Measurements from ENCODE around the gene ASCC2.

DNA sequence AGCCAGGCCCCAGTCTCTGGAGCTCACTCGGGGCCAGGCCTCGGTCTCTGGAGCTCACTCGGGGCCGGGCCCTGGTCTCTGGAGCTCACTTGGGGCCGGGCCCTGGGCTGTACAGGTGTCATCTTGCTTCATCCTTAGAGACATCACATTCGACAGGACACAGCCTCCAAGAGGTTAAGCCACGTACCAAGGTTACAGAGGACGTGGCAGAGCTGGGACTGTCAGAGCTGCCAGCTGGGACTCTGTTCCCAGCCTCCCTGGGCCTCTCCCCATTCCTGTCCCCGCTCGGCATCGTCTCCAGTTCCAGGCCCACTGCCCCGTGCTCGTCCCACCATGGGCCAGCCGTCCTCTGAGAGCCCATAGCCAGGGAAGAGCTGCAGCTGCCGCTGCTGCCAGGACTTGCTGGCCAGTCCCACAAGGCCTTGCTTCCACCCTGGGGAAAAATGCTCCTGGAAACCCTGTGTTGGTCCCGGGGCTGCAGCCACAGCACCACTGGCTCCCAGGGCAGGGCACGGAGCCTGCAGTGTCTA, 98.7 kb downstream of the ASCC2 start:
- TF ChIP-seq CTCF (conservative IDR thresholded peaks at IDR 0.05 in 1 of 2, IDR thresholded peaks at IDR 0.05 in 1 of 2; ENCODE audit: low read depth in 1 of 2, low read length in 2 of 2) (no peak), EZH2 (IDR thresholded peaks at IDR 0.05; ENCODE audit: low read length, missing control alignments) (no peak)
